CD14-positive monocyte (primary cell): ENCODE data around the gene BDH1. TPM values are rescaled to one million over a fixed set of nuclear protein-coding genes. Genes with fewer than 3 reads are reported as not detected.

Experiments
- DNase-seq, 3 donors: peaks; one replicate each; pipeline ENCODE4 v3.0.0-alpha.2; 2011 to 2022
- H2AFZ ChIP-seq: 2 replicates; pipeline ENCODE4 v1.6.0; 2012; ENCODE audit warnings: mild to moderate bottlenecking, low read depth, low read length, inconsistent platforms; ENCODE audit not compliant: insufficient read depth, poor library complexity, severe bottlenecking
- H3K27ac ChIP-seq, 2 donors: 1 replicate in 1 of 2; 2 replicates in 1 of 2; pipeline ENCODE4 v1.5.1; 2012 to 2013; ENCODE audit warnings: low read length in 2 of 2, control low read depth in 1 of 2, inconsistent platforms in 1 of 2, low read depth in 1 of 2, mild to moderate bottlenecking in 1 of 2
- H3K27me3 ChIP-seq, 2 donors: one replicate each; pipeline versions ENCODE4 v1.6.0 to v1.6.1; 2011 to 2013; ENCODE audit warnings: low read length in 2 of 2; ENCODE audit not compliant: control insufficient read depth in 2 of 2, insufficient read depth in 2 of 2
- H3K36me3 ChIP-seq, 2 donors: replicated peaks in 1 of 2; 1 replicate in 1 of 2; 2 replicates in 1 of 2; pipeline versions ENCODE4 v1.5.1 to v1.6.1; 2012 to 2013; ENCODE audit warnings: low read length in 2 of 2, control low read depth in 1 of 2, inconsistent platforms in 1 of 2, mild to moderate bottlenecking in 1 of 2; ENCODE audit not compliant: insufficient read depth in 2 of 2, control insufficient read depth in 1 of 2
- H3K4me1 ChIP-seq, 2 donors: 1 replicate in 1 of 2; 2 replicates in 1 of 2; pipeline versions ENCODE4 v1.5.1 to v1.6.1; 2012 to 2013; ENCODE audit warnings: low read length in 2 of 2, control low read depth in 1 of 2, inconsistent platforms in 1 of 2, mild to moderate bottlenecking in 1 of 2, moderate library complexity in 1 of 2; ENCODE audit not compliant: insufficient read depth in 2 of 2, control insufficient read depth in 1 of 2
- H3K4me2 ChIP-seq: replicated peaks from 2 replicates; pipeline ENCODE3; 2012; ENCODE audit warnings: low read length, moderate library complexity, mild to moderate bottlenecking; ENCODE audit not compliant: poor library complexity, severe bottlenecking; ENCODE audit errors: extremely low read depth
- H3K4me3 ChIP-seq, 3 experiments: fragments of 200-600 bp in 1 of 3; sonication (generic) in 1 of 3; replicated peaks in 1 of 3; 1 replicate in 2 of 3; 2 replicates in 1 of 3; pipeline ENCODE4 v1.5.1; 2011 to 2013; ENCODE audit warnings: low read length in 3 of 3, mild to moderate bottlenecking in 3 of 3, control low read depth in 2 of 3, low read depth in 2 of 3, inconsistent platforms in 1 of 3, moderate library complexity in 1 of 3
- H3K79me2 ChIP-seq: 2 replicates; pipeline ENCODE4 v1.6.0; 2012; ENCODE audit warnings: mild to moderate bottlenecking, control low read depth, inconsistent platforms, low read length, moderate library complexity; ENCODE audit not compliant: insufficient read depth
- H3K9ac ChIP-seq: 2 replicates; pipeline ENCODE4 v1.6.0; 2017; ENCODE audit warnings: low read length, mild to moderate bottlenecking; ENCODE audit not compliant: insufficient read depth, poor library complexity, severe bottlenecking
- H3K9me3 ChIP-seq, 2 donors: replicated peaks in 1 of 2; 1 replicate in 1 of 2; 2 replicates in 1 of 2; pipeline versions ENCODE4 v1.5.1 to v1.6.1; 2012 to 2013; ENCODE audit warnings: low read length in 2 of 2, control low read depth in 1 of 2; ENCODE audit not compliant: control insufficient read depth in 1 of 2, insufficient read depth in 1 of 2
- H4K20me1 ChIP-seq: 2 replicates; pipeline ENCODE4 v1.6.0; 2012; ENCODE audit warnings: mild to moderate bottlenecking, low read length, control low read depth, moderate library complexity; ENCODE audit not compliant: insufficient read depth
- H3K27ac Mint-ChIP-seq, 7 donors: one replicate each; pipeline ENCODE4 v1.8.0; 2020; ENCODE audit warnings: mild to moderate bottlenecking in 7 of 7, mixed read lengths in 7 of 7, moderate library complexity in 6 of 7, inconsistent platforms in 2 of 7
- H3K27me3 Mint-ChIP-seq, 3 donors: one replicate each; pipeline ENCODE4 v1.8.0; 2021 to 2022; ENCODE audit warnings: low read depth in 3 of 3, mild to moderate bottlenecking in 3 of 3, mixed read lengths in 3 of 3, moderate library complexity in 3 of 3, inconsistent platforms in 1 of 3
- H3K36me3 Mint-ChIP-seq, 2 donors: one replicate each; pipeline ENCODE4 v1.8.0; 2020; ENCODE audit warnings: mixed read lengths in 2 of 2, inconsistent platforms in 1 of 2, mild to moderate bottlenecking in 1 of 2
- H3K4me1 Mint-ChIP-seq: one replicate; pipeline ENCODE4 v1.8.0; 2020; ENCODE audit warnings: mild to moderate bottlenecking, mixed read lengths
- H3K4me3 Mint-ChIP-seq, 2 donors: one replicate each; pipeline ENCODE4 v1.8.0; 2020; ENCODE audit warnings: mild to moderate bottlenecking in 2 of 2, mixed read lengths in 2 of 2, moderate library complexity in 1 of 2
- H3K9me3 Mint-ChIP-seq, 7 donors: one replicate each; pipeline ENCODE4 v1.8.0; 2020 to 2022; ENCODE audit warnings: mixed read lengths in 7 of 7, mild to moderate bottlenecking in 6 of 7, moderate library complexity in 6 of 7, inconsistent platforms in 2 of 7
- CTCF ChIP-seq: fragments of 200-600 bp; IDR thresholded peaks from one replicate; pipeline ENCODE4 v1.8.0; 2022; ENCODE audit warnings: antibody characterized with exemption, mild to moderate bottlenecking
- WGBS: methylation state at CpG from one replicate; pipeline ENCODE4 v1.1.5; 2013; ENCODE audit warnings: missing lambda C conversion rate; ENCODE audit not compliant: insufficient coverage; 5-methylcytosine and 5-hydroxymethylcytosine counted together
- intact Hi-C, 2 donors: fragments of 100-400 bp; cut with micrococcal nuclease; formaldehyde crosslinking; loops; one replicate each; pipeline versions ENCODE4 v1.15.0 to v1.15.1; 2023
- polyA plus RNA-seq, 3 donors: library from polyadenylated mRNA; depleted of rRNA in 1 of 3; unstranded in 2 of 3; stranded (reverse) in 1 of 3; fragments of 300-500 nt in 2 of 3; fragments of >200 nt in 1 of 3; fragmentation: Illumina TruSeq in 2 of 3; gene quantifications; 1 replicate in 2 of 3; 2 replicates in 1 of 3; pipeline ENCODE4 v1.2.3, GENCODE V29; 2012 to 2021

Gene BDH1
- polyA plus RNA-seq, 3 donors, result 2.8 to 5.3 (median 5.2) TPM

DNA sequence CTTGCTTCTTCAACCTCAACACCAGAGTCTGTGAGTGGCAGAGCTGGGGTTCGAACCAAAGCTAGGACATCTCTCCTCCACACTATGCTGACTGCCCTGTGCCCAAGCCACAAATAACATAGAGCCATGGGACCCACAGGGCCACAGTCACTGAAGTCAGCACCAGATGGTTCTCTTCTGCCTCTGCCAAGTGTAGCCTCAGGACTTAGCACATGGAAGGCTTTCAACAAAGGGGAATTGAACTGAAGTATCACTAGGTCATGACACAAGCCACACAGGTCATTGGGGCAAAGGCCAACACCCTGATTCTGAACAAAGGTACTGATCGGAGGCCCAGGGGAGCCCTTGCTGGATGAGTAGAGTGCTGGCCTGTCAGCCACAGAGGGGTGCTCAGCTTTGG is 83.6 kb downstream of the BDH1 start:
- no peak for DNase-seq
- H3K4me1 Mint-ChIP-seq, result no peaks in the 10 kb centered on the region
- Histone ChIP-seq H3K79me2 (no peaks in the 10 kb centered on the region), H3K36me3 (no peaks in the 10 kb centered on the region), H2AFZ (no peak overlapping the region), H3K27ac (no peak overlapping the region), H3K27me3 (peaks cover 0 to 11% of the 10 kb centered on the region in 2 donors), H3K4me2 (no peak overlapping the region), H3K4me3 (no peak overlapping the region), H3K9ac (no peak overlapping the region), H3K9me3 (no peaks in the 10 kb centered on the region), H3K4me1 (no peaks in the 10 kb centered on the region), H4K20me1 (no peaks in the 10 kb centered on the region)
- H3K4me3 Mint-ChIP-seq, result no peak overlapping the region
- TF ChIP-seq CTCF, result no peak
- intact Hi-C loops, result no loop called here
- H3K36me3 Mint-ChIP-seq, result no peaks in the 10 kb centered on the region
- 100% methylated on average over 2 of the region's 2 CpGs for WGBS
- no peaks in the 10 kb centered on the region for H3K9me3 Mint-ChIP-seq
- H3K27me3 Mint-ChIP-seq, result peaks cover 15 to 31% (median 18%) of the 10 kb centered on the region in 3 donors
- H3K27ac Mint-ChIP-seq, result peak overlapping the region in 1 of 7 donors; percentile 58

- H4K20me1 ChIP-seq, result no peaks in the 10 kb centered on the region
- no peak overlapping the region for H3K4me2 ChIP-seq
- Mint-ChIP-seq H3K27me3 (peaks cover 15 to 32% (median 21%) of the 10 kb centered on the region in 3 donors), H3K9me3 (no peaks in the 10 kb centered on the region), H3K4me3 (no peak overlapping the region), H3K4me1 (no peaks in the 10 kb centered on the region), H3K36me3 (no peaks in the 10 kb centered on the region), H3K27ac (no peak overlapping the region)
- no peak for DNase-seq
- H3K79me2 ChIP-seq, result no peaks in the 10 kb centered on the region
- 96% methylated on average over 7 of the region's 10 CpGs for WGBS
- peaks cover 0 to 15% of the 10 kb centered on the region in 2 donors for H3K27me3 ChIP-seq
- no peak overlapping the region for H3K27ac ChIP-seq
- no peak for TF ChIP-seq CTCF
- no peaks in the 10 kb centered on the region for H3K9me3 ChIP-seq
- intact Hi-C loops, result no loop called here
- no peak overlapping the region for H3K4me3 ChIP-seq
- H2AFZ ChIP-seq, result no peak overlapping the region
- no peaks in the 10 kb centered on the region for H3K36me3 ChIP-seq
- H3K4me1 ChIP-seq, result no peaks in the 10 kb centered on the region
- H3K9ac ChIP-seq, result no peak overlapping the region
Observed at GRCh38 chr3:197471221-197472010, 84.4 kb downstream of the BDH1 start.
